ENCODE results near the gene ZNF630. TPM values are rescaled to one million over a fixed set of nuclear protein-coding genes. Genes with fewer than 3 reads are reported as not detected.
"Not testable (repeated sequence)": the region's sequence is repeated elsewhere in the genome, so short reads cannot be mapped to it uniquely, and the experiment has no call there.

Gene ZNF630
- total RNA-seq, 2 experiments from 2014 or later, result 0.52 to 0.87 TPM

DNA sequence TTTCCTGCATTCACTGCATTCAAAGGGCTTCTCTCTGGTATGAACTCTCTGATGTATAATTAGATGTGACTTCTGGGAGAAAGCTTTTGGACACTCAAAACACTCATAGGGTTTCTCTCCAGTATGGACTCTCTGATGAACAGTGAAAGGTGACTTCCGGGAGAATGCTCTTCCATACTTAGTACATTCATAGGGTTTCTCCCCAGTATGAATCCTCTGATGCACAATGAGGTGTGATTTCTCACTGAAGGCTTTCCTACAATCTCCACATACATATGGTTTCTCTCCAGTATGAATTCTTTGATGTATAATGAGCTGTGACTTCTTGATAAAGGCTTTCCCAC, 12.2 kb downstream of the ZNF630 start:
- Mint-ChIP-seq H3K9me3 (peaks cover 20% of the 10 kb centered on the region), H3K27ac (no peak overlapping the region)
- CTCF ChIA-PET, result no interaction called here

DNA sequence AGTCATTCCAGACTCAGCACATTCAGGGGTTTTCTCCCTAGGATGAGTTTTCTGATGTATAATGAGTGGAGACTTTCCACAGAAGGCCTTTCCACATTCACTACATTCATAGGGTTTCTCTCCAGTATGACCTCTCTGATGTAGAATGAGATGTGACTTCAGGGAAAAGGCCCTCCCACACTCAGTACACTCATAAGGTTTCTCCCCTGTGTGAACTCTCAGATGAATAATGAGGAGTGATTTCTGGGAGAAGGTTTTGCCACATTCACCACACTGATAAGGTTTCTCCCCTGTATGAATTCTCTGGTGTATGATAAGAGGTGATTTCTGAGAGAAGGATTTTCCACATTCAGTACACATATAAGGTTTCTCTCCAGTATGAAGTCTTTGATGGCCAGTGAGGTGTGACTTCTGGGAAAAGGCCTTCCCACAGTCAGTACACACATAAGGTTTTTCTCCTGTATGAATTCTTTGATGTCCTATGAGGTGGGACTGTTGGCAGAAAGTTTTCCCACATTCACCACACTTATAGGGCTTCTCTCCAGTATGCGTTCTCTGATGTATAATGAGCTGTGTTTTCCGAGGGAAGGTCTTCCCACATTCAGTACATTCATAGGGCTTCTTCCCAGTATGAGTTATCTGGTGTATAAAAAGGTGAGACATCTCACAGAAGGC, 12.7 kb downstream of the ZNF630 start:
- POLR2A ChIA-PET, result no interaction called here
- Mint-ChIP-seq H3K4me1 (peaks cover 2% of the 10 kb centered on the region), H3K27me3 (no peaks in the 10 kb centered on the region), H3K36me3 (ENCODE audit: low read depth) (peaks cover 21% of the 10 kb centered on the region), H3K9me3 (peaks cover 20% of the 10 kb centered on the region), H3K27ac (no peak overlapping the region), H3K4me3 (no peak overlapping the region)
- no peak for DNase-seq
- CTCF ChIA-PET, result no interaction called here

More for the DNA sequence above, 12.2 kb downstream of the ZNF630 start:
- DNase-seq, result no peak
- H3K4me1 Mint-ChIP-seq, result peaks cover 2% of the 10 kb centered on the region
- no peaks in the 10 kb centered on the region for H3K27me3 Mint-ChIP-seq
- POLR2A ChIA-PET, result no interaction called here
- no peak overlapping the region for H3K4me3 Mint-ChIP-seq
- H3K36me3 Mint-ChIP-seq (ENCODE audit: low read depth), result peaks cover 21% of the 10 kb centered on the region

DNA sequence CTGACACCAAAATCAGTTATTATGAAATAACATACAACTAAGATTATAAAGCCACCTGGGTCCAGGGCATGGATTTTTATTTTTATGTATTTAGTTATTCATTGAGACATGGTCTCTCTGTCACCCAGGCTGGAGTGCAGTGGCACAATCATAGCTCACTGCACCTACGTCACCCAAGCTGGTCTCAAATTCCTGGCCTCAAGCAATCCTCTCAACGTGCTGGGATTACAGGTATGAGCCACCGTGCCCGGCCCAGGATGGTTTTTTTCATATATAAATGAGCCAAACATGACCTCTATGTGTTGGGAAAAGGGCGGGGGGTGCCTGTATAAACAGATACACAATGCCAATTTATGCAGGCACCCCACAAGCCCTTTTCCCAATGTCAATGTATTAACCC, 24.6 kb downstream of the ZNF630 start:
- ChIA-PET CTCF (no interaction called here), POLR2A (no interaction called here)
- no peaks in the 10 kb centered on the region for H3K27me3 Mint-ChIP-seq
- H3K9me3 Mint-ChIP-seq, result no peaks in the 10 kb centered on the region
- no peak for DNase-seq
- H3K27ac Mint-ChIP-seq, result no peak overlapping the region
- no peaks in the 10 kb centered on the region for H3K36me3 Mint-ChIP-seq (ENCODE audit: low read depth)
- H3K4me1 Mint-ChIP-seq, result no peaks in the 10 kb centered on the region
- H3K4me3 Mint-ChIP-seq, result no peak overlapping the region

DNA sequence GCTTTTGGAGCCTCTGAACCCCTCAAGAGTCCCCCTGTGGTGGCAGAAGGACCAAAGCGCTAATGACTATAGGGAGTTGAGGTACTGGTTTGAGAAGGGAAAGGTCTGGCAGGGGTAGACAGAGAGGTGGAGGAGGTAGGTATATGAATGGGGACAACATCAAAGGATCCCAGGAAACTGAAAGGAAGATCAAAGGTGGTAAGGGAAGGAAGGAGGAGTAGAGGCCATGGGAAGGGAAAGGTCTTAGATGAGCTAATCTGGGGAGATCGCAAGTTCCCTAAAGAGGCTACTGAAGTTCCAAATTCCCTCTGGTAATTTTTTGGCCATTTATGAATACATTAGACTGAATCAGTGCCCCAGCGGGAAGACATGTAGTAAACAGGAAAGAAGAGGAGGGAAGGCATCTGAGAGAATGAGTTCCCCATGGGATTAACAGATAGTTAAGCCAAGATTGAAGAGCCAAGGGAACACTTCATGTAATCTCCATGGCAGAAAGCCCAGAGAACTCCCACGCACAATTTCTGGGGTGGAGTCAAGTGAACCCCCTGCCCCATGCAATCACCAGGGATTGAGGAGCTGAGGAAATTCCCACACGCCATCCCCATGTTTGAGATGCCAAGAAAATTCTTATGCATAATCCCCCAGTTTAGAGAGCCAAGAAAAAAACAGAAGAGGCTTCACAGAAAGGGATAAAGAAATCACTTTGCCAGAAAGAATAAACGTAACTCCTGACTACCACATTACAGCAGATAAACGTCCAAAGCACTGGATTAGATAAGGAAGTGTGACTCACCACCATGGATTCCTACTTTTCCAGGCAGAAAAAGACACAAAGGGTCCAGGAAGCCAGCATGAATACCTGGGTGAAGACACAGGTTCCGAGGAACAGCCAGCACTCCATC, 25.8 kb downstream of the ZNF630 start:
- POLR2A ChIA-PET, result no interaction called here
- no peak for DNase-seq
- H3K4me1 Mint-ChIP-seq, result no peaks in the 10 kb centered on the region
- no peaks in the 10 kb centered on the region for H3K9me3 Mint-ChIP-seq
- H3K4me3 Mint-ChIP-seq, result no peak overlapping the region
- CTCF ChIA-PET, result no interaction called here
- no peaks in the 10 kb centered on the region for H3K36me3 Mint-ChIP-seq (ENCODE audit: low read depth)
- H3K27me3 Mint-ChIP-seq, result no peaks in the 10 kb centered on the region
- H3K27ac Mint-ChIP-seq, result no peak overlapping the region

DNA sequence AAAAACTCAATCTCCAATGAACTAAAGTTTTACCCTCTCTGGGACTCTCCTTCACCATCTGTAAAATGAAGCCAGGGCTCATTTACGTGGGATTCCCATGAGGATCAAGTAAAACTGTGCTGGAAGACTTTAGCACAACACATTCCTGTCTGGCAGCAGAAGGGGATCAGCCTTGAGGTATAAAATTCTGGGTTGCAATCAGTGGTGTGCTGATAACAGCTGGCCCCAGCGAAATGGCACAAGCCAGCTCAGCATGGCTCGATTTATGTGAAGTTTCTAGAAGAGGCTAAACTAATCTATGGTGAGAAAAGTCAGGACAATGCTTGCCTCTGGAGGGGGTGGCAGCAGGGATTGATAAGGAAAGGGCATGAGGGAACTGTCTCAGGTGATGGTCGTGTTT, 28.4 kb downstream of the ZNF630 start:
- POLR2A ChIA-PET, result no interaction called here
- H3K27ac Mint-ChIP-seq, result no peak overlapping the region
- CTCF ChIA-PET, result no interaction called here
- no peak overlapping the region for H3K4me3 Mint-ChIP-seq
- H3K4me1 Mint-ChIP-seq, result no peaks in the 10 kb centered on the region
- H3K27me3 Mint-ChIP-seq, result no peaks in the 10 kb centered on the region
- no peaks in the 10 kb centered on the region for H3K36me3 Mint-ChIP-seq (ENCODE audit: low read depth)
- peaks cover 2% of the 10 kb centered on the region for H3K9me3 Mint-ChIP-seq
- no peak for DNase-seq

DNA sequence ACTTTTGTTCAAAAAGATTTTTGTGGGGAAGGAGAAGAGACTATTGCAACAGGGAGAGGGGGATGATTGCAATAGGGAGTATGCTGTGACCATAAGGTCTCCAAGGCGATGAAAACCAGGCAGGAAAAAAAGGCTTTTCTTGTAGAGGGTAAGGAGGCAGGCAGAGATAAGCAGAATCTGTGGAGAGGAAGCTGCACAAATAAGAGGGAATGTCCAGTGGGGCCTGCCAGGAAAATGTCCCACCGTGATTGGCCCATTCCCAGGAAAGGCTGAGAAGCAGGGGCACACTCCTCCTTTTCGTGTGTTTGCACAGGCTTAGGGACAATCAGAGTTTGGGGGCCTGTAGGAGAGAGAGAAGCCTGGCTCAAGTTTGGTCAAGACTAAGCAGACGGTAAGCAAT, 35.5 kb downstream of the ZNF630 start:
- ChIA-PET POLR2A (no interaction called here), CTCF (interaction anchor here (1.1 kb wide), 1 partner anchor 9 kb away, joined by 4 read pairs; no protein-coding TSS in a partner anchor)
- Mint-ChIP-seq H3K9me3 (peaks cover 2% of the 10 kb centered on the region), H3K4me3 (no peak overlapping the region), H3K36me3 (ENCODE audit: low read depth) (no peaks in the 10 kb centered on the region), H3K27ac (no peak overlapping the region), H3K27me3 (no peaks in the 10 kb centered on the region), H3K4me1 (no peaks in the 10 kb centered on the region)
- DNase-seq, result no peak

DNA sequence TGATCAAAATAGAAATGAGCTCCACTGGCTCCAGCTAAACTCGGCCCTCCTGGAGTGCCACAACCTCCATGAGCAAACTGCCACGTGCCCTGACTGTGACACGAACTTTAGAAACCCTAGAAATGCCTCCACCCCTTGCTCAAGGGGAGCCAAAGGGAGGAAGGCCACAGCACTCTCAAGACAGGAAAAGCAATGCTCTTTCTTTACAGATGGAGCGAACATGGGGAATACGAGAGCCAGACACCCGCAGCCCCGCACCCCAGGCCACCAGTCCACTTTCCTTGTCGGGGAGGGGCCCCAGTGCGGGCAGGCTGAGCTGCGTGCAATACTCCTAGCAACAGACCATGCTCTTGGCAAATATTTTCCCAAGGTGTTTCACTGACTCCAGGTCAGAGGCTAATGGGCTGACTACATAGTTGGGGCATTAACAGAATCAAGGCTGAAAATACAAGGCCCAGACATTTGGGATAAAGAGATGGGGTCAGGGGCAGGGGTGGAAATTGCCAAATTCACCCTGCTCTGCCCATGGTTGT, 40.7 kb downstream of the ZNF630 start:
- H3K4me1 Mint-ChIP-seq; H3K27me3 Mint-ChIP-seq; H3K9me3 Mint-ChIP-seq; H3K4me3 Mint-ChIP-seq; CTCF ChIA-PET; H3K36me3 Mint-ChIP-seq (ENCODE audit: low read depth); POLR2A ChIA-PET; H3K27ac Mint-ChIP-seq; DNase-seq: not testable (repeated sequence)

DNA sequence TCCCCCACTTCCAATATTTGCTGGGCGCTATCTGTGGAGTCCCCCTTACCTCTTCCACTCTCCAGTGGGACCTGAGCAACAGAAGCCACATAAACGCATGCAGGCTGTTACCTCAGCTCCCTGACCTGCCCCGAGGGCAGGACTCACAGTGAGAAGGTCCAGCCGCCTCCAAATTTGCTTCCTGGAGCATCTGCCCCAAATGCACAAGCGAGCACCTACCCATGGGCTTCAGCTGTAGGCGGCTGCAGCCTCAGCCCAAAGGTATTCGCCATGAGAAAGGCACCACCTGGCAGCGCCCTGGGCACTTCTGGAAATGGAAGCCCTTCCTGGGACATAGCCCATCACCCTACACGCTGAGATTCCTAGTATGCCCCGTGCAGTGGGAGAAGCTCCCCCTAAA, 41.2 kb downstream of the ZNF630 start:
- Mint-ChIP-seq H3K27me3 (no peaks in the 10 kb centered on the region), H3K36me3 (ENCODE audit: low read depth) (no peaks in the 10 kb centered on the region), H3K9me3 (no peaks in the 10 kb centered on the region), H3K4me3 (no peak overlapping the region), H3K4me1 (peaks cover 7% of the 10 kb centered on the region), H3K27ac (no peak overlapping the region)
- ChIA-PET CTCF (no interaction called here), POLR2A (no interaction called here)
- DNase-seq, result no peak

DNA sequence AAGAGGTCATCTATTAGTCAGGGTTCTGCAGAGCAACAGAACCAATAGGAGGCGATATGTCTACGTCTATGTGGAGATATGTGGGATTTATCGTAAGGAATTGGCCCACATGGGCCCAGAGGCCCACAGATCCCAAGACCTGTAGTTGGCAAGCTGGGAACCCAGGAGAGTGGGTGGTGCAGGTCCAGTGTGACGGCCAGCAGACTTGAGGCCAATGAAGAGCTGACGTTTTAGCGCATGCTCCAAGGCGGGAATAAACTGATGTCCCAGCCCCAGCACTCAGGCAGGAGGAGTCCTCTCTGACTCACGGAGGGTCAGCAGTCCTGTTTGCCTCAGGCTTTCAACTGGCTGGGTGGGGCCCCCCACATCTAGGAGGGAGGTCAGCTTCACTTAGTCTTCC, 43.3 kb downstream of the ZNF630 start:
- Mint-ChIP-seq H3K4me3 (no peak overlapping the region), H3K27ac (no peak overlapping the region), H3K27me3 (no peaks in the 10 kb centered on the region), H3K36me3 (ENCODE audit: low read depth) (no peaks in the 10 kb centered on the region), H3K4me1 (peaks cover 9% of the 10 kb centered on the region), H3K9me3 (no peaks in the 10 kb centered on the region)
- DNase-seq, result no peak
- CTCF ChIA-PET, result interaction anchor here (1.5 kb wide), 1 partner anchor 167 kb away, joined by 3 read pairs; no protein-coding TSS in a partner anchor
- POLR2A ChIA-PET, result no interaction called here

DNA sequence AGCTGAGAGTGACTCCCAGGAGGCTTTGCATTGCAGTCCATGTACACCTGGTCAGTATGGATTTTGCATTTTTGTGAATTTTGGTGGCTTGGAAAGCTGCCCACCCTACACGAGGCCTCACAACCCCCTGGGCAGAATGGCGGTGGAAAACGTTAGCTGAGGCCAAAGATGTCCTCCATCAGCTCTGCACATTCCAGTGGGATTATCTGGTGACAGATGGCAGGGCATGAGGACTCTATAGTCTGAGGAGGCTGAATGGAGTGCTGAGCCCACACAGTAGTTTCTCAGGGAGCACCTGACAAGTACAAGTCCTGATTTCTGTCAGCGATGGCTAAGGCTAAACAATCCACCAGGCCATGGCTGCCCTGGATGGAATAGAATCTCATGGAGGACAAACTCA, 43.9 kb downstream of the ZNF630 start:
- H3K4me3 Mint-ChIP-seq; POLR2A ChIA-PET; H3K36me3 Mint-ChIP-seq (ENCODE audit: low read depth): not testable (repeated sequence)

DNA sequence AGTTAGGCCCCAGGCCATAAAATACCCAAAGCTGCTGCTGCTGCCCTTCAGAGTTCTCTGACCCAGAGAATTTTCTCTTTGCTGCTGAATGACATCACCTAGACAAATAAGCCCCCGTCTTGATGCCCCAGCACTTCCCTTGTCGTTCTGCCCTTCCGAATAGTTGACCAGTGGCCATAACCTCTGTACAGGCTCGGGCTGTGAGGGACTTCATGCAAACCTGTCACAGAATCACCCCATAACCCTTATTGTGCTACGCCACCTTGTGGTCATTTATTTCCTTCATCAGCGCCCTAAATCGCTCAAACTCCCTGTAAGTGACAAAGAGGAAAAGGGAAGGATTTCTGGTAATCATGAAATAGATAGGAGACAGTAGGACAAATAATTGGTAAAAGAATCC, 45.9 kb downstream of the ZNF630 start:
- peaks cover 20% of the 10 kb centered on the region for H3K4me1 Mint-ChIP-seq
- no peaks in the 10 kb centered on the region for H3K27me3 Mint-ChIP-seq
- POLR2A ChIA-PET, result no interaction called here
- no peak overlapping the region for H3K27ac Mint-ChIP-seq
- peaks cover 3% of the 10 kb centered on the region for H3K9me3 Mint-ChIP-seq
- CTCF ChIA-PET, result interaction anchor here (0.5 kb wide), 1 partner anchor 89 kb away, joined by 3 read pairs; no protein-coding TSS in a partner anchor
- peak; percentile 50 for DNase-seq
- no peaks in the 10 kb centered on the region for H3K36me3 Mint-ChIP-seq (ENCODE audit: low read depth)
- H3K4me3 Mint-ChIP-seq, result no peak overlapping the region

More for the DNA sequence above, 43.9 kb downstream of the ZNF630 start:
- DNase-seq, H3K9me3 Mint-ChIP-seq, H3K27me3 Mint-ChIP-seq, H3K27ac Mint-ChIP-seq: not testable (repeated sequence)
- H3K4me1 Mint-ChIP-seq, result peaks cover 10% of the 10 kb centered on the region
- CTCF ChIA-PET, result interaction anchor here (0.6 to 1.5 kb wide), 7 partner anchors 8 to 229 kb away, joined by 3 to 6 read pairs (median 3); no protein-coding TSS in a partner anchor

DNA sequence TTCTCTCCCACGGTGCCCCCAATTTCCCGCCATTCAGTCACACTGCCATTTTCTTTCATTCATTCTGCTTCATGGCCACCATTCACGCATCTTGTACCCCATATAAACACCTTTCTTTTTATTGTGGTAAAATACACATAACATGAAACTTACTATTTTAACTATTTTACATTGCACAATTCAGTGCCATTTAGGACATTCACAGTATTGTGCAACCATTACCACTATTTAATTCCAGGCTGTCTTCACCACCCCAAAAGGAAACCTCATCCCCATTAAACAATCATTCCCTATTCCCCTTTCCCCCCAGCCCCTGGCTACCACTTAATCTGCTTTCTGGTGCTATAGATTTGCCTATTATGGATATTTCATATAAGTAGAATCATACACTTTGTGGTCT, 48.7 kb downstream of the ZNF630 start:
- no peak for DNase-seq
- ChIA-PET POLR2A (no interaction called here), CTCF (no interaction called here)
- peaks cover 24% of the 10 kb centered on the region for H3K4me1 Mint-ChIP-seq
- peak overlapping the region; percentile 46 for H3K27ac Mint-ChIP-seq
- H3K4me3 Mint-ChIP-seq, result no peak overlapping the region
- no peaks in the 10 kb centered on the region for H3K27me3 Mint-ChIP-seq
- peaks cover 3% of the 10 kb centered on the region for H3K9me3 Mint-ChIP-seq
- H3K36me3 Mint-ChIP-seq (ENCODE audit: low read depth), result no peaks in the 10 kb centered on the region

DNA sequence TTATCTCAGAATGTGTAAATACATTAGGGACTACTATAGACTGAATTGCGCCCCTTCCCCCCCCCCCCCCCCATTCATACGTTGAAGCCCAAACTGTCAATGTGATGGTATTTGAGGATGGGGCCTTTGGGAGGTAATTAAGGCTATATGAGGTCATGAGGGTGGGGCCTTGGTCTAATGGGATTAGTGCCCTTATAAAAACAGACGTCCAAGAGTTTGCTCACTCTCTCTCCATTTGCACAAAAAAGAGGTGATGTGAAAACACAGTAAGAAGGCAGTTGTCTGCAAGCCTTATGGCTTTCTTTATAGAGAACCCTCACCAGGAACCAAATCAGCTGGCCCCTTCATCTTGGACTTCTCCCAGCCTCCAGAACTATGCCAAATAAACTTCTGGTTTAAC, 49.3 kb downstream of the ZNF630 start:
- POLR2A ChIA-PET, result no interaction called here
- no peak for DNase-seq
- CTCF ChIA-PET, result no interaction called here
- peaks cover 3% of the 10 kb centered on the region for H3K9me3 Mint-ChIP-seq
- H3K4me3 Mint-ChIP-seq, result no peak overlapping the region
- peaks cover 24% of the 10 kb centered on the region for H3K4me1 Mint-ChIP-seq
- no peak overlapping the region for H3K27ac Mint-ChIP-seq
- H3K36me3 Mint-ChIP-seq (ENCODE audit: low read depth), result no peaks in the 10 kb centered on the region
- no peaks in the 10 kb centered on the region for H3K27me3 Mint-ChIP-seq

All from activated CD4-positive, alpha-beta T cell treated with anti-CD3 and anti-CD28 coated beads, Interleukin-2, amount 10 ng/mL, durations not matched to agents 7 days and 5 days (primary cell).